ENCODE data around the gene ADAMTS9.

Gene ADAMTS9

GRCh38 chr3:64621275-64621674 lies 66.5 kb downstream of the ADAMTS9 start:
- no peak for DNase-seq (ENCODE audit: low read depth in 1 of 2, low spot score in 1 of 2)

- DNase-seq (ENCODE audit: low read depth in 1 of 2, low spot score in 1 of 2), result no peak
Measured at GRCh38 chr3:64620020-64620419, 67.8 kb downstream of the ADAMTS9 start.

GRCh38 chr3:64619216-64619615 lies 68.6 kb downstream of the ADAMTS9 start:
- no peak for DNase-seq (ENCODE audit: low read depth in 1 of 2, low spot score in 1 of 2)

GRCh38 chr3:64617610-64618009 lies 70.2 kb downstream of the ADAMTS9 start:
- DNase-seq (ENCODE audit: low read depth in 1 of 2, low spot score in 1 of 2), result no peak

GRCh38 chr3:64616953-64617352 lies 70.8 kb downstream of the ADAMTS9 start:
- no peak for DNase-seq (ENCODE audit: low read depth in 1 of 2, low spot score in 1 of 2)

- no peak for DNase-seq (ENCODE audit: low read depth in 1 of 2, low spot score in 1 of 2)
Measured at GRCh38 chr3:64612916-64613526, 74.8 kb downstream of the ADAMTS9 start.

GRCh38 chr3:64612082-64612860 lies 75.5 kb downstream of the ADAMTS9 start:
- no peak for DNase-seq (ENCODE audit: low read depth in 1 of 2, low spot score in 1 of 2)

- no peak for DNase-seq (ENCODE audit: low read depth in 1 of 2, low spot score in 1 of 2)
Measured at GRCh38 chr3:64608741-64609140, 79.1 kb downstream of the ADAMTS9 start.

GRCh38 chr3:64607032-64607551 lies 80.7 kb downstream of the ADAMTS9 start:
- DNase-seq (ENCODE audit: low read depth in 1 of 2, low spot score in 1 of 2), result no peak

- DNase-seq (ENCODE audit: low read depth in 1 of 2, low spot score in 1 of 2), result no peak
Measured at GRCh38 chr3:64604313-64604712, 83.5 kb downstream of the ADAMTS9 start.

- DNase-seq (ENCODE audit: low read depth in 1 of 2, low spot score in 1 of 2), result no peak
Measured at GRCh38 chr3:64601824-64602223, 86.0 kb downstream of the ADAMTS9 start.

GRCh38 chr3:64600246-64600950 lies 87.4 kb downstream of the ADAMTS9 start:
- no peak for DNase-seq (ENCODE audit: low read depth in 1 of 2, low spot score in 1 of 2)

- DNase-seq (ENCODE audit: low read depth in 1 of 2, low spot score in 1 of 2), result no peak
Measured at GRCh38 chr3:64599651-64600050, 88.1 kb downstream of the ADAMTS9 start.

GRCh38 chr3:64595253-64595694 lies 92.5 kb downstream of the ADAMTS9 start:
- no peak for DNase-seq (ENCODE audit: low read depth in 1 of 2, low spot score in 1 of 2)

GRCh38 chr3:64594134-64594533 lies 93.7 kb downstream of the ADAMTS9 start:
- DNase-seq (ENCODE audit: low read depth in 1 of 2, low spot score in 1 of 2), result no peak

GRCh38 chr3:64593350-64593749 lies 94.5 kb downstream of the ADAMTS9 start:
- no peak for DNase-seq (ENCODE audit: low read depth in 1 of 2, low spot score in 1 of 2)

GRCh38 chr3:64591615-64592014 lies 96.2 kb downstream of the ADAMTS9 start:
- no peak for DNase-seq (ENCODE audit: low read depth in 1 of 2, low spot score in 1 of 2)

- no peak for DNase-seq (ENCODE audit: low read depth in 1 of 2, low spot score in 1 of 2)
Measured at GRCh38 chr3:64588380-64588779, 99.4 kb downstream of the ADAMTS9 start.

GRCh38 chr3:64586952-64587351 lies 100.8 kb downstream of the ADAMTS9 start:
- DNase-seq (ENCODE audit: low read depth in 1 of 2, low spot score in 1 of 2), result no peak

GRCh38 chr3:64584179-64584578 lies 103.6 kb downstream of the ADAMTS9 start:
- DNase-seq (ENCODE audit: low read depth in 1 of 2, low spot score in 1 of 2), result no peak

GRCh38 chr3:64578797-64579196 lies 109.0 kb downstream of the ADAMTS9 start:
- DNase-seq (ENCODE audit: low read depth in 1 of 2, low spot score in 1 of 2), result no peak
